Epithelial cell of proximal tubule (primary cell): ENCODE measurements around the gene LMBR1L. TPM values are rescaled to one million over a fixed set of nuclear protein-coding genes. Genes with fewer than 3 reads are reported as not detected.

Experiments used
- DNase-seq: peaks from one replicate; pipeline ENCODE4 v3.0.0-alpha.2; 2011; ENCODE audit warnings: low read depth
- H3K4me3 ChIP-seq: 2 replicates; pipeline ENCODE4 v1.5.1; 2011; ENCODE audit warnings: low read depth, mild to moderate bottlenecking, low read length
- CTCF ChIP-seq: conservative IDR thresholded peaks from 2 replicates; pipeline ENCODE4 v1.5.1; 2012; ENCODE audit warnings: low read depth, mild to moderate bottlenecking, low read length
- total RNA-seq: library from RNA; depleted of rRNA; stranded (reverse); fragments of >200 nt; gene quantifications from 2 replicates; pipeline ENCODE4 v1.2.3, GENCODE V29; 2015

Gene LMBR1L
- total RNA-seq, 1 donor from 2014 or later, result 37.8 TPM

GRCh38 chr12:49098035-49098451, 12.6 kb downstream of the LMBR1L start:
- peak; percentile 77 for TF ChIP-seq CTCF
- no peak for DNase-seq

GRCh38 chr12:49097381-49097780, 13.3 kb downstream of the LMBR1L start:
- no peak for TF ChIP-seq CTCF
- DNase-seq, result no peak
- no peak overlapping the region for H3K4me3 ChIP-seq

More at GRCh38 chr12:49098035-49098451, 12.6 kb downstream of the LMBR1L start:
- H3K4me3 ChIP-seq, result no peak overlapping the region

- TF ChIP-seq CTCF, result no peak
- DNase-seq, result no peak
- H3K4me3 ChIP-seq, result no peak overlapping the region
These were observed 15.7 kb downstream of the LMBR1L start for GRCh38 chr12:49094975-49095365.

- TF ChIP-seq CTCF, result no peak
- peak within 1 kb of the TSS; percentile 28 for H3K4me3 ChIP-seq
- DNase-seq, result no peak
These were observed 16.3 kb downstream of the LMBR1L start, which contains the start of gene DHH for GRCh38 chr12:49094160-49094974. DHH (minus strand) TSS chr12:49094801; CDS start chr12:49094512, 289 bp downstream.

- no peak for TF ChIP-seq CTCF
- DNase-seq, result no peak
- peak overlapping the region; percentile 28 for H3K4me3 ChIP-seq
These were observed 16.9 kb downstream of the LMBR1L start for GRCh38 chr12:49093792-49094159.

GRCh38 chr12:49092816-49093406, 17.7 kb downstream of the LMBR1L start:
- no peak for DNase-seq
- TF ChIP-seq CTCF, result no peak
- no peak overlapping the region for H3K4me3 ChIP-seq
